PC-9 (cell line): ENCODE measurements around the gene ZDHHC7. TPM values are rescaled to one million over a fixed set of nuclear protein-coding genes. Genes with fewer than 3 reads are reported as not detected.

Experiments used
- BruUV-seq: library from RNA; stranded (reverse); fragments of 400-500 nt; replicated peaks from 2 replicates; lab custom pipeline; 2021; lab: Mats Ljungman, UMichigan
- CTCF ChIA-PET: fragments of 300-600 bp; sonication (Branson Sonifier 250); formaldehyde crosslinking; loops from one replicate; lab custom pipeline; 2022; ENCODE audit warnings: antibody characterized with exemption; lab: Charles Lee
- POLR2A ChIA-PET: fragments of 300-600 bp; sonication (Branson Sonifier 250); formaldehyde crosslinking; loops from one replicate; lab custom pipeline; 2022; ENCODE audit warnings: antibody characterized with exemption; ENCODE audit not compliant: unreplicated experiment; lab: Charles Lee
- DNase-seq, 2 experiments: peaks; one replicate each; pipeline versions ENCODE4 v3.0.0 to v3.0.0-alpha.2; 2015 to 2022; ENCODE audit warnings: mixed read lengths in 1 of 2
- H2AFZ ChIP-seq: fragments of 200-600 bp; sonication (generic); 2 replicates; pipeline ENCODE4 v1.8.1; 2017; ENCODE audit warnings: antibody characterized with exemption
- H3F3A ChIP-seq: fragments of 200-600 bp; sonication (generic); 2 replicates; pipeline ENCODE4 v1.8.1; 2017; ENCODE audit warnings: antibody characterized with exemption, mild to moderate bottlenecking, low read depth; ENCODE audit not compliant: insufficient read depth
- H3K27ac ChIP-seq: fragments of 200-600 bp; sonication (generic); 2 replicates; pipeline ENCODE4 v1.6.1; 2016; ENCODE audit warnings: mixed run types
- H3K27me3 ChIP-seq: fragments of 200-600 bp; sonication (generic); 2 replicates; pipeline ENCODE4 v1.6.1; 2016; ENCODE audit warnings: low read depth, mixed run types; ENCODE audit not compliant: insufficient read depth
- H3K36me3 ChIP-seq: fragments of 200-600 bp; sonication (generic); 2 replicates; pipeline ENCODE4 v1.6.1; 2016; ENCODE audit warnings: low read depth, mixed run types
- H3K4me1 ChIP-seq: fragments of 200-600 bp; sonication (generic); replicated peaks from 2 replicates; pipeline ENCODE4 v1.6.1; 2016; ENCODE audit warnings: mixed run types; ENCODE audit not compliant: insufficient read depth
- H3K4me2 ChIP-seq: fragments of 200-600 bp; sonication (generic); 2 replicates; pipeline ENCODE4 v1.6.1; 2017; ENCODE audit warnings: mixed run types
- H3K4me3 ChIP-seq: fragments of 200-600 bp; sonication (generic); 2 replicates; pipeline ENCODE4 v1.6.1; 2016; ENCODE audit warnings: mixed run types
- H3K79me2 ChIP-seq: fragments of 200-600 bp; sonication (generic); 2 replicates; pipeline ENCODE4 v1.6.1; 2017; ENCODE audit warnings: low read depth, mixed run types
- H3K9me2 ChIP-seq: fragments of 200-600 bp; sonication (generic); 2 replicates; pipeline ENCODE4 v1.8.1; 2017; ENCODE audit warnings: mild to moderate bottlenecking; ENCODE audit not compliant: insufficient read depth
- H3K9me3 ChIP-seq: fragments of 200-600 bp; sonication (generic); 2 replicates; pipeline ENCODE4 v1.8.1; 2016; ENCODE audit warnings: low read depth; ENCODE audit not compliant: insufficient read depth
- H4K20me1 ChIP-seq: fragments of 200-600 bp; sonication (generic); 2 replicates; pipeline ENCODE4 v1.8.1; 2017; ENCODE audit not compliant: insufficient read depth
- EZH2 ChIP-seq: fragments of 200-600 bp; sonication (generic); IDR thresholded peaks from 2 replicates; pipeline ENCODE4 v1.8.0; 2017; ENCODE audit warnings: antibody characterized with exemption, low read depth
- intact Hi-C: fragments of 100-400 bp; cut with micrococcal nuclease; formaldehyde crosslinking; loops from one replicate; pipeline ENCODE4 v1.10.0; 2022; ENCODE audit not compliant: unreplicated experiment
- total RNA-seq: library from RNA; stranded (reverse); gene quantifications from 2 replicates; pipeline ENCODE4 v1.2.3, GENCODE V29; 2021
- TF ChIP-seq, protein P1 (sequence below): fragments of 200-600 bp; sonication (generic); conservative IDR thresholded peaks from 2 replicates; pipeline ENCODE4 v1.6.1; 2017; ENCODE audit warnings: mixed run types, antibody characterized with exemption, mild to moderate bottlenecking, moderate library complexity

ZDHHC7 gene
- total RNA-seq, 1 experiment from 2014 or later: 79.3 TPM

GRCh38 chr16:84959045-84959576 lies 52.2 kb downstream of the ZDHHC7 start:
- intact Hi-C loops: no loop called here
- Histone ChIP-seq H3K27me3 (no peaks in the 10 kb centered on the region), H3K27ac (no peak overlapping the region), H3K9me3 (no peaks in the 10 kb centered on the region), H3F3A (peaks cover 7% of the 10 kb centered on the region; the same call in 1 of the 2 replicates), H3K4me2 (no peak overlapping the region), H3K9me2 (no peaks in the 10 kb centered on the region), H4K20me1 (no peaks in the 10 kb centered on the region), H3K4me3 (no peak overlapping the region), H3K36me3 (no peaks in the 10 kb centered on the region), H3K4me1 (peaks cover 7% of the 10 kb centered on the region; the same call in 1 of the 2 replicates), H3K79me2 (no peaks in the 10 kb centered on the region), H2AFZ (no peak overlapping the region)
- TF ChIP-seq, protein P1, sequence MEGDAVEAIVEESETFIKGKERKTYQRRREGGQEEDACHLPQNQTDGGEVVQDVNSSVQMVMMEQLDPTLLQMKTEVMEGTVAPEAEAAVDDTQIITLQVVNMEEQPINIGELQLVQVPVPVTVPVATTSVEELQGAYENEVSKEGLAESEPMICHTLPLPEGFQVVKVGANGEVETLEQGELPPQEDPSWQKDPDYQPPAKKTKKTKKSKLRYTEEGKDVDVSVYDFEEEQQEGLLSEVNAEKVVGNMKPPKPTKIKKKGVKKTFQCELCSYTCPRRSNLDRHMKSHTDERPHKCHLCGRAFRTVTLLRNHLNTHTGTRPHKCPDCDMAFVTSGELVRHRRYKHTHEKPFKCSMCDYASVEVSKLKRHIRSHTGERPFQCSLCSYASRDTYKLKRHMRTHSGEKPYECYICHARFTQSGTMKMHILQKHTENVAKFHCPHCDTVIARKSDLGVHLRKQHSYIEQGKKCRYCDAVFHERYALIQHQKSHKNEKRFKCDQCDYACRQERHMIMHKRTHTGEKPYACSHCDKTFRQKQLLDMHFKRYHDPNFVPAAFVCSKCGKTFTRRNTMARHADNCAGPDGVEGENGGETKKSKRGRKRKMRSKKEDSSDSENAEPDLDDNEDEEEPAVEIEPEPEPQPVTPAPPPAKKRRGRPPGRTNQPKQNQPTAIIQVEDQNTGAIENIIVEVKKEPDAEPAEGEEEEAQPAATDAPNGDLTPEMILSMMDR: peak; percentile 58; the same call in 1 of the 2 replicates
- no peak for TF ChIP-seq EZH2
- ChIA-PET CTCF (no interaction called here), POLR2A (no interaction called here)
- DNase-seq: peak; percentile 33 to 38
- BruUV-seq: no TSS peak

GRCh38 chr16:84957792-84958191 lies 53.5 kb downstream of the ZDHHC7 start:
- no peaks in the 10 kb centered on the region for H3K27me3 ChIP-seq
- TF ChIP-seq EZH2: no peak
- TF ChIP-seq, protein P1: no peak

DNA sequence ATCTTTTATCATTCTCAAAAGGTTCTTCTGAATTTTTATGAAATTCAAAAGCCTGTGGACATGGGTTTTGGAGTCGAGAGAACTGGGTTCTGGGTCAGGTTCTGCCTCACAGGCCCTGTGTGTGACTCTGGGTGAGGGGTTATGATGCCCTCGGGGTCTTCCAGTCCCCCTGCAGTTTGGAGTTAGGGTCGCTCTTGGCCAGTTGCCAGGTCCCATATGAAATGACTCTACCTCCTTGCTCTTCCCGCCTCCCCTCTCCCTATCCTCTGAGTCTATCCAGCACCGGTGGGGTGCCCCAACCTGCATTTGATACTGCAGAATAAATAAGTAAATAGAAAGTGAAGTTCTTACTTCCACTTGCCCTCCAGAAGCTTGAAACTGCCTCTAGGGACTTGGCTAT lies 54.1 kb downstream of the ZDHHC7 start:
- TF ChIP-seq, protein P1: no peak
- TF ChIP-seq EZH2: no peak
- no peaks in the 10 kb centered on the region for H4K20me1 ChIP-seq
- peak in 1 of 2 experiments; percentile 31 for DNase-seq
- H3K36me3 ChIP-seq: no peaks in the 10 kb centered on the region
- no TSS peak for BruUV-seq
- no peaks in the 10 kb centered on the region for H3K27me3 ChIP-seq
- no peak overlapping the region for H2AFZ ChIP-seq
- peaks cover 7% of the 10 kb centered on the region; the same call in 1 of the 2 replicates for H3F3A ChIP-seq
- no peak overlapping the region for H3K4me2 ChIP-seq
- H3K4me1 ChIP-seq: peaks cover 7% of the 10 kb centered on the region; the same call in 1 of the 2 replicates
- H3K4me3 ChIP-seq: no peak overlapping the region
- CTCF ChIA-PET: interaction anchor here (0.6 kb wide), 1 partner anchor 202 kb away, joined by 3 read pairs; no protein-coding TSS in a partner anchor
- H3K27ac ChIP-seq: no peak overlapping the region
- POLR2A ChIA-PET: no interaction called here
- H3K9me2 ChIP-seq: no peaks in the 10 kb centered on the region
- no peaks in the 10 kb centered on the region for H3K9me3 ChIP-seq
- intact Hi-C loops: no loop called here
- no peaks in the 10 kb centered on the region for H3K79me2 ChIP-seq

More at GRCh38 chr16:84957792-84958191, 53.5 kb downstream of the ZDHHC7 start:
- Histone ChIP-seq H3K36me3 (no peaks in the 10 kb centered on the region), H3F3A (peaks cover 7% of the 10 kb centered on the region; the same call in 1 of the 2 replicates), H2AFZ (no peak overlapping the region), H3K9me3 (no peaks in the 10 kb centered on the region), H3K4me1 (peaks cover 7% of the 10 kb centered on the region; the same call in 1 of the 2 replicates), H3K79me2 (no peaks in the 10 kb centered on the region), H3K4me3 (no peak overlapping the region), H3K9me2 (no peaks in the 10 kb centered on the region), H3K27ac (no peak overlapping the region), H4K20me1 (no peaks in the 10 kb centered on the region), H3K4me2 (no peak overlapping the region)
- peak in 1 of 2 experiments; percentile 25 for DNase-seq
- POLR2A ChIA-PET: no interaction called here
- CTCF ChIA-PET: interaction anchor here (0.6 kb wide), 1 partner anchor 203 kb away, joined by 3 read pairs; no protein-coding TSS in a partner anchor
- no TSS peak for BruUV-seq
- intact Hi-C loops: no loop called here
